ENCODE data around the gene ADIPOR2.

- TF ChIP-seq TAF1 (IDR thresholded peaks at IDR 0.05; ENCODE audit: borderline replicate concordance, low read depth, low read length), result no peak
- TF ChIP-seq BRCA1 (IDR thresholded peaks at IDR 0.05; ENCODE audit: low read depth, low read length), result no peak
- TF ChIP-seq MEF2A (IDR thresholded peaks at IDR 0.05; ENCODE audit: insufficient read depth, low read depth, low read length), result no peak
- no peak for TF ChIP-seq POLR2A (IDR thresholded peaks at IDR 0.05; ENCODE audit: low read depth, low read length)
These were observed 54.1 kb downstream of the ADIPOR2 start for GRCh38 chr12:1744932-1745331.

Measured in GM12878 (cell line).